Naive thymus-derived CD8-positive, alpha-beta T cell (primary cell): ENCODE results near the gene SLC39A2. TPM values are rescaled to one million over a fixed set of nuclear protein-coding genes. Genes with fewer than 3 reads are reported as not detected.
"Not testable (repeated sequence)": the region's sequence is repeated elsewhere in the genome, so short reads cannot be mapped to it uniquely, and the experiment has no call there.

Experiments
- ATAC-seq, 2 donors: fragments of 150-1000 bp; cut with Tn5 transposase in 1 of 2; sonication (Bioruptor Pico), chemical (Tn5 transposase) in 1 of 2; 1 replicate in 1 of 2; 2 replicates in 1 of 2; pipeline ENCODE4 v1.10.0; 2021; ENCODE audit warnings: mild to moderate bottlenecking in 2 of 2, moderate library complexity in 2 of 2
- POLR2A ChIA-PET: fragments of 350-600 bp; sonication (Branson Sonifier 250); formaldehyde crosslinking; loops from one replicate; lab custom pipeline; 2021; ENCODE audit warnings: antibody characterized with exemption; lab: Charles Lee
- DNase-seq, 10 donors: peaks; one replicate each; pipeline versions ENCODE4 v3.0.0 to v3.0.0-alpha.2; 2020 to 2022
- H3K27ac Mint-ChIP-seq, 10 donors: one replicate each; pipeline ENCODE4 v1.8.0; 2020 to 2022; ENCODE audit warnings: mild to moderate bottlenecking in 10 of 10, mixed read lengths in 10 of 10, moderate library complexity in 4 of 10, inconsistent platforms in 1 of 10
- H3K27me3 Mint-ChIP-seq, 5 donors: one replicate each; pipeline ENCODE4 v1.8.0; 2021 to 2022; ENCODE audit warnings: mixed read lengths in 5 of 5
- H3K36me3 Mint-ChIP-seq, 3 donors: one replicate each; pipeline ENCODE4 v1.8.0; 2020 to 2022; ENCODE audit warnings: mixed read lengths in 3 of 3, mild to moderate bottlenecking in 2 of 3, inconsistent platforms in 1 of 3
- H3K4me1 Mint-ChIP-seq, 4 donors: one replicate each; pipeline ENCODE4 v1.8.0; 2021 to 2022; ENCODE audit warnings: mixed read lengths in 4 of 4
- H3K4me3 Mint-ChIP-seq, 10 donors: one replicate each; pipeline ENCODE4 v1.8.0; 2020 to 2022; ENCODE audit warnings: mild to moderate bottlenecking in 10 of 10, mixed read lengths in 10 of 10, moderate library complexity in 6 of 10, inconsistent platforms in 1 of 10
- H3K9me3 Mint-ChIP-seq, 9 donors: one replicate each; pipeline ENCODE4 v1.8.0; 2020 to 2022; ENCODE audit warnings: mixed read lengths in 9 of 9, mild to moderate bottlenecking in 3 of 9, inconsistent platforms in 1 of 9, moderate library complexity in 1 of 9
- polyA plus RNA-seq, 3 donors: library from polyadenylated mRNA; unstranded; fragments of 300-500 nt; fragmentation: Illumina TruSeq; gene quantifications; one replicate each; pipeline ENCODE4 v1.2.3, GENCODE V29; 2021
- total RNA-seq, 8 experiments: library from RNA in 2 of 8; stranded (reverse) in 2 of 8; gene quantifications; one replicate each; pipeline ENCODE4 v1.2.3 and lab custom pipeline; 2021 to 2026

SLC39A2 gene
- total and polyA plus RNA-seq, 5 experiments from 2014 or later, result 0.80 to 0.91 TPM; not detected in 3

GRCh38 chr14:20978687-20979086 lies 20.4 kb upstream of the SLC39A2 start:
- Mint-ChIP-seq H3K4me3 (no peak overlapping the region), H3K27ac (no peak overlapping the region), H3K27me3 (peaks cover 6 to 38% (median 11%) of the 10 kb centered on the region in 5 donors), H3K36me3 (no peaks in the 10 kb centered on the region), H3K9me3 (no peaks in the 10 kb centered on the region), H3K4me1 (no peaks in the 10 kb centered on the region)
- ATAC-seq (no peak), DNase-seq (no peak)
- POLR2A ChIA-PET, result no interaction called here

- Mint-ChIP-seq H3K4me1 (peaks cover 0 to 2% (median 0%) of the 10 kb centered on the region in 4 donors), H3K36me3 (no peaks in the 10 kb centered on the region), H3K27me3 (peaks cover 6 to 35% (median 11%) of the 10 kb centered on the region in 5 donors), H3K9me3 (no peaks in the 10 kb centered on the region), H3K4me3 (no peak overlapping the region), H3K27ac (no peak overlapping the region)
- DNase-seq (no peak), ATAC-seq (no peak)
- POLR2A ChIA-PET, result interaction anchor here (0.6 kb wide), 1 partner anchor 399 kb away, joined by 6 read pairs; no protein-coding TSS in a partner anchor
Observed at GRCh38 chr14:20980906-20981305, 18.2 kb upstream of the SLC39A2 start.

GRCh38 chr14:20982646-20983369 lies 16.3 kb upstream of the SLC39A2 start:
- H3K4me1 Mint-ChIP-seq, result peaks cover 0 to 5% (median 0%) of the 10 kb centered on the region in 4 donors
- POLR2A ChIA-PET, result no interaction called here
- no peak for ATAC-seq

GRCh38 chr14:20985650-20986049 lies 13.4 kb upstream of the SLC39A2 start:
- ATAC-seq, POLR2A ChIA-PET, H3K4me3 Mint-ChIP-seq, H3K36me3 Mint-ChIP-seq, H3K9me3 Mint-ChIP-seq, DNase-seq: not testable (repeated sequence)
- Mint-ChIP-seq H3K27me3 (peaks cover 3 to 12% (median 4%) of the 10 kb centered on the region in 5 donors), H3K27ac (peak overlapping the region in 3 of 10 donors; percentile 21 to 47 (median 37)), H3K4me1 (peaks cover 4 to 27% (median 16%) of the 10 kb centered on the region in 4 donors)

More at GRCh38 chr14:20982646-20983369, 16.3 kb upstream of the SLC39A2 start:
- no peaks in the 10 kb centered on the region for H3K36me3 Mint-ChIP-seq
- H3K27ac Mint-ChIP-seq, result no peak overlapping the region
- no peaks in the 10 kb centered on the region for H3K9me3 Mint-ChIP-seq
- no peak for DNase-seq
- H3K4me3 Mint-ChIP-seq, result no peak overlapping the region
- peaks cover 6 to 35% (median 11%) of the 10 kb centered on the region in 5 donors for H3K27me3 Mint-ChIP-seq

GRCh38 chr14:20986811-20987210 lies 12.3 kb upstream of the SLC39A2 start:
- peaks cover 0 to 2% (median under 1%) of the 10 kb centered on the region in 3 donors for H3K36me3 Mint-ChIP-seq
- no peaks in the 10 kb centered on the region for H3K9me3 Mint-ChIP-seq
- H3K4me1 Mint-ChIP-seq, result peaks cover 5 to 37% (median 22%) of the 10 kb centered on the region in 4 donors
- no peak overlapping the region for H3K4me3 Mint-ChIP-seq
- no peak for DNase-seq
- H3K27me3 Mint-ChIP-seq, result peaks cover 3 to 9% (median 4%) of the 10 kb centered on the region in 5 donors
- no peak overlapping the region for H3K27ac Mint-ChIP-seq
- no peak for ATAC-seq
- POLR2A ChIA-PET, result no interaction called here

- Mint-ChIP-seq H3K4me3 (peak overlapping the region in 9 of 10 donors; percentile 30 to 93 (median 49)), H3K27me3 (no peaks in the 10 kb centered on the region), H3K36me3 (peaks cover 0 to 23% (median 7%) of the 10 kb centered on the region in 3 donors), H3K9me3 (no peaks in the 10 kb centered on the region), H3K27ac (peak overlapping the region in 8 of 10 donors; percentile 25 to 97 (median 69)), H3K4me1 (peaks cover 12 to 42% (median 28%) of the 10 kb centered on the region in 4 donors)
- ATAC-seq (no peak), DNase-seq (peak in 1 of 10 donors; percentile 7)
- POLR2A ChIA-PET, result interaction anchor here (1.7 kb wide), 1 partner anchor 18 kb away, joined by 5 read pairs; no protein-coding TSS in a partner anchor
Observed at GRCh38 chr14:20988717-20989470, 10.2 kb upstream of the SLC39A2 start.

- DNase-seq (no peak), ATAC-seq (no peak)
- peaks cover 0 to 28% (median 9%) of the 10 kb centered on the region in 3 donors for H3K36me3 Mint-ChIP-seq
- H3K27me3 Mint-ChIP-seq, result no peaks in the 10 kb centered on the region
- POLR2A ChIA-PET, result interaction anchor here (1.7 kb wide), 1 partner anchor 18 kb away, joined by 5 read pairs; no protein-coding TSS in a partner anchor
- no peaks in the 10 kb centered on the region for H3K9me3 Mint-ChIP-seq
- peak overlapping the region; percentile 89 to 99 (median 95) for H3K4me3 Mint-ChIP-seq
- peak overlapping the region; percentile 92 to 98 (median 94) for H3K27ac Mint-ChIP-seq
- peaks cover 12 to 42% (median 29%) of the 10 kb centered on the region in 4 donors for H3K4me1 Mint-ChIP-seq
Observed at GRCh38 chr14:20989471-20989786, 9.7 kb upstream of the SLC39A2 start.

- no peaks in the 10 kb centered on the region for H3K9me3 Mint-ChIP-seq
- POLR2A ChIA-PET, result interaction anchor here (1.7 kb wide), 1 partner anchor 19 kb away, joined by 5 read pairs; no protein-coding TSS in a partner anchor
- peak; percentile 66 to 91 (median 81) for DNase-seq
- peaks cover 0 to 34% (median 14%) of the 10 kb centered on the region in 3 donors for H3K36me3 Mint-ChIP-seq
- ATAC-seq, result peak; percentile 94
- peak within 1 kb of the TSS; percentile 89 to 99 (median 95) for H3K4me3 Mint-ChIP-seq
- H3K27me3 Mint-ChIP-seq, result no peaks in the 10 kb centered on the region
- peak within 1 kb of the TSS; percentile 92 to 98 (median 94) for H3K27ac Mint-ChIP-seq
- H3K4me1 Mint-ChIP-seq, result peaks cover 15 to 42% (median 30%) of the 10 kb centered on the region in 4 donors
Observed at GRCh38 chr14:20989787-20990600, 9.1 kb upstream of the SLC39A2 start, which contains the start of gene METTL17. Gene METTL17, plus strand, starts transcription at chr14:20989980. Its CDS starts 23 bp downstream, at chr14:20990003.

GRCh38 chr14:20996521-20996920 lies 2.6 kb upstream of the SLC39A2 start:
- POLR2A ChIA-PET, result no interaction called here
- H3K36me3 Mint-ChIP-seq, result peaks cover 0 to 67% (median 21%) of the 10 kb centered on the region in 3 donors
- H3K9me3 Mint-ChIP-seq, result no peaks in the 10 kb centered on the region
- H3K4me1 Mint-ChIP-seq, result peaks cover 17 to 38% (median 26%) of the 10 kb centered on the region in 4 donors
- no peak overlapping the region for H3K4me3 Mint-ChIP-seq
- ATAC-seq, result no peak
- H3K27ac Mint-ChIP-seq, result no peak overlapping the region
- no peak for DNase-seq
- H3K27me3 Mint-ChIP-seq, result no peaks in the 10 kb centered on the region

- Mint-ChIP-seq H3K27ac (peak overlapping the region in 4 of 10 donors; percentile 5 to 63 (median 39)), H3K4me1 (peaks cover 12 to 33% (median 22%) of the 10 kb centered on the region in 4 donors), H3K27me3 (no peaks in the 10 kb centered on the region), H3K36me3 (peaks cover 0 to 62% (median 18%) of the 10 kb centered on the region in 3 donors), H3K4me3 (no peak overlapping the region), H3K9me3 (no peaks in the 10 kb centered on the region)
- no peak for DNase-seq
- no peak for ATAC-seq
- POLR2A ChIA-PET, result interaction anchor here (0.6 kb wide), 1 partner anchor 39 kb away, joined by 3 read pairs; no protein-coding TSS in a partner anchor
Observed at GRCh38 chr14:20997115-20997514, 2.0 kb upstream of the SLC39A2 start.

GRCh38 chr14:20997564-20997963 lies 1.5 kb upstream of the SLC39A2 start:
- H3K36me3 Mint-ChIP-seq, result peaks cover 0 to 58% (median 18%) of the 10 kb centered on the region in 3 donors
- no peak for DNase-seq
- no peak for ATAC-seq
- H3K4me1 Mint-ChIP-seq, result peaks cover 10 to 33% (median 21%) of the 10 kb centered on the region in 4 donors
- H3K27ac Mint-ChIP-seq, result peak overlapping the region in 4 of 10 donors; percentile 2 to 77 (median 14)
- peak overlapping the region in 1 of 10 donors; percentile 15 for H3K4me3 Mint-ChIP-seq
- no peaks in the 10 kb centered on the region for H3K27me3 Mint-ChIP-seq
- POLR2A ChIA-PET, result interaction anchor here (0.6 kb wide), 1 partner anchor 38 kb away, joined by 3 read pairs; no protein-coding TSS in a partner anchor
- H3K9me3 Mint-ChIP-seq, result no peaks in the 10 kb centered on the region
